Vagina (tissue), 2 donors: ENCODE results near the gene SUMF1. TPM values are rescaled to one million over a fixed set of nuclear protein-coding genes. Genes with fewer than 3 reads are reported as not detected.

Experiments used
- DNase-seq, 2 donors: peaks; one replicate each; pipeline ENCODE4 v3.0.0-alpha.2; 2017; ENCODE audit errors: extremely low spot score in 2 of 2
- H3K27ac ChIP-seq: fragments of 200-600 bp; sonication (generic); one replicate; pipeline ENCODE4 v1.5.1; 2019
- H3K27me3 ChIP-seq: fragments of 200-600 bp; sonication (generic); one replicate; pipeline ENCODE4 v1.5.1; 2019
- H3K36me3 ChIP-seq, 2 donors: fragments of 200-600 bp; sonication (generic); one replicate each; pipeline ENCODE4 v1.5.1; 2017 to 2019
- H3K4me1 ChIP-seq: fragments of 200-600 bp; sonication (generic); one replicate; pipeline ENCODE4 v1.5.1; 2019
- H3K4me3 ChIP-seq, 2 donors: fragments of 200-600 bp; sonication (generic); 1 replicate in 1 of 2; 2 replicates in 1 of 2; pipeline ENCODE4 v1.5.1; 2016 to 2019
- H3K9me3 ChIP-seq: fragments of 200-600 bp; sonication (generic); one replicate; pipeline ENCODE4 v1.5.1; 2019
- CTCF ChIP-seq, 3 experiments: fragments of 450-650 bp in 2 of 3; fragments of 200-600 bp in 1 of 3; sonication (generic) in 1 of 3; IDR thresholded peaks; one replicate each; pipeline ENCODE4 v1.5.1; 2017 to 2019; ENCODE audit warnings: antibody characterized with exemption in 3 of 3, mild to moderate bottlenecking in 2 of 3, moderate library complexity in 2 of 3
- POLR2A ChIP-seq, 2 donors: fragments of 450-650 bp; IDR thresholded peaks; one replicate each; pipeline ENCODE4 v1.6.1; 2017; ENCODE audit warnings: antibody characterized with exemption in 2 of 2, mild to moderate bottlenecking in 2 of 2, moderate library complexity in 2 of 2
- POLR2AphosphoS5 ChIP-seq, 2 donors: sonication (generic); formaldehyde crosslinking; IDR thresholded peaks; one replicate each; pipeline ENCODE4 v1.9.0; 2017; ENCODE audit warnings: antibody characterized with exemption in 2 of 2, mild to moderate bottlenecking in 2 of 2, low read depth in 1 of 2; ENCODE audit not compliant: insufficient read depth in 1 of 2
- intact Hi-C: fragments of 100-400 bp; cut with DNase I; formaldehyde crosslinking; loops from one replicate; pipeline ENCODE4 v1.15.1; 2023
- total RNA-seq: library from RNA; depleted of rRNA; stranded (reverse); fragments of >200 nt; gene quantifications from one replicate; pipeline ENCODE4 v1.2.3, GENCODE V29; 2016

SUMF1 gene
- total RNA-seq, 1 donor from 2014 or later: 65.6 TPM

GRCh38 chr3:4395448-4395847, 71.6 kb downstream of the SUMF1 start:
- Histone ChIP-seq H3K27me3 (no peaks in the 10 kb centered on the region), H3K9me3 (no peaks in the 10 kb centered on the region), H3K27ac (no peak overlapping the region), H3K36me3 (no peaks in the 10 kb centered on the region), H3K4me3 (no peak overlapping the region), H3K4me1 (no peaks in the 10 kb centered on the region)
- no peak for DNase-seq
- no peak for TF ChIP-seq POLR2AphosphoS5 (IDR thresholded peaks at IDR 0.05; ENCODE audit: insufficient read depth in 1 of 2, low read depth in 1 of 2)
- no peak for TF ChIP-seq CTCF (IDR thresholded peaks at IDR 0.05)
- TF ChIP-seq POLR2A (IDR thresholded peaks at IDR 0.05): no peak
- intact Hi-C loops: no loop called here

GRCh38 chr3:4394567-4394966, 72.5 kb downstream of the SUMF1 start:
- Histone ChIP-seq H3K27ac (no peak overlapping the region), H3K9me3 (no peaks in the 10 kb centered on the region), H3K4me1 (no peaks in the 10 kb centered on the region), H3K4me3 (no peak overlapping the region), H3K27me3 (no peaks in the 10 kb centered on the region), H3K36me3 (no peaks in the 10 kb centered on the region)
- intact Hi-C loops: no loop called here
- TF ChIP-seq CTCF (IDR thresholded peaks at IDR 0.05) (no peak), POLR2AphosphoS5 (IDR thresholded peaks at IDR 0.05; ENCODE audit: insufficient read depth in 1 of 2, low read depth in 1 of 2) (no peak), POLR2A (IDR thresholded peaks at IDR 0.05) (no peak)
- DNase-seq: no peak

GRCh38 chr3:4394048-4394447, 73.0 kb downstream of the SUMF1 start:
- H3K27ac ChIP-seq: no peak overlapping the region
- no peaks in the 10 kb centered on the region for H3K36me3 ChIP-seq
- H3K4me1 ChIP-seq: no peaks in the 10 kb centered on the region
- intact Hi-C loops: no loop called here
- no peak overlapping the region for H3K4me3 ChIP-seq
- H3K9me3 ChIP-seq: no peaks in the 10 kb centered on the region
- H3K27me3 ChIP-seq: no peaks in the 10 kb centered on the region
- no peak for TF ChIP-seq POLR2A (IDR thresholded peaks at IDR 0.05)
- TF ChIP-seq POLR2AphosphoS5 (IDR thresholded peaks at IDR 0.05; ENCODE audit: insufficient read depth in 1 of 2, low read depth in 1 of 2): no peak
- no peak for TF ChIP-seq CTCF (IDR thresholded peaks at IDR 0.05)
- no peak for DNase-seq

- no peak overlapping the region for H3K27ac ChIP-seq
- no peaks in the 10 kb centered on the region for H3K9me3 ChIP-seq
- H3K4me1 ChIP-seq: no peaks in the 10 kb centered on the region
- intact Hi-C loops: no loop called here
- TF ChIP-seq POLR2AphosphoS5 (IDR thresholded peaks at IDR 0.05; ENCODE audit: insufficient read depth in 1 of 2, low read depth in 1 of 2): no peak
- no peak for TF ChIP-seq CTCF (IDR thresholded peaks at IDR 0.05)
- TF ChIP-seq POLR2A (IDR thresholded peaks at IDR 0.05): no peak
- no peak overlapping the region for H3K4me3 ChIP-seq
- no peaks in the 10 kb centered on the region for H3K27me3 ChIP-seq
- DNase-seq: no peak
- H3K36me3 ChIP-seq: no peaks in the 10 kb centered on the region
Observed at GRCh38 chr3:4392992-4393391, 74.1 kb downstream of the SUMF1 start.

- no peaks in the 10 kb centered on the region for H3K27me3 ChIP-seq
- no peaks in the 10 kb centered on the region for H3K36me3 ChIP-seq
- no peak overlapping the region for H3K4me3 ChIP-seq
- no peak for DNase-seq
- H3K9me3 ChIP-seq: no peaks in the 10 kb centered on the region
- no peaks in the 10 kb centered on the region for H3K4me1 ChIP-seq
- intact Hi-C loops: no loop called here
- no peak for TF ChIP-seq POLR2A (IDR thresholded peaks at IDR 0.05)
- no peak for TF ChIP-seq POLR2AphosphoS5 (IDR thresholded peaks at IDR 0.05; ENCODE audit: insufficient read depth in 1 of 2, low read depth in 1 of 2)
- TF ChIP-seq CTCF (IDR thresholded peaks at IDR 0.05): no peak
- no peak overlapping the region for H3K27ac ChIP-seq
Observed at GRCh38 chr3:4387210-4388204, 79.6 kb downstream of the SUMF1 start.
